Esophagus muscularis mucosa (tissue), 4 donors: ENCODE data around the gene SLC35B2.

Source experiments
- CTCF ChIP-seq, 3 experiments: fragments of 200-600 bp in 2 of 3; fragments of 450-650 bp in 1 of 3; sonication (generic) in 2 of 3; IDR thresholded peaks; one replicate each; pipeline ENCODE4 v1.5.1; 2017 to 2019; ENCODE audit warnings: antibody characterized with exemption in 3 of 3, mild to moderate bottlenecking in 2 of 3, moderate library complexity in 1 of 3
- EP300 ChIP-seq: sonication (generic); formaldehyde crosslinking; IDR thresholded peaks from one replicate; pipeline ENCODE4 v1.6.1; 2017; ENCODE audit warnings: antibody characterized with exemption
- POLR2A ChIP-seq: fragments of 450-650 bp; IDR thresholded peaks from one replicate; pipeline ENCODE4 v1.6.1; 2017; ENCODE audit warnings: antibody characterized with exemption, moderate library complexity, mild to moderate bottlenecking, low read depth
- POLR2AphosphoS5 ChIP-seq, 2 donors: sonication (generic); formaldehyde crosslinking; IDR thresholded peaks; one replicate each; pipeline ENCODE4 v1.6.1; 2017; ENCODE audit warnings: antibody characterized with exemption in 2 of 2

DNA sequence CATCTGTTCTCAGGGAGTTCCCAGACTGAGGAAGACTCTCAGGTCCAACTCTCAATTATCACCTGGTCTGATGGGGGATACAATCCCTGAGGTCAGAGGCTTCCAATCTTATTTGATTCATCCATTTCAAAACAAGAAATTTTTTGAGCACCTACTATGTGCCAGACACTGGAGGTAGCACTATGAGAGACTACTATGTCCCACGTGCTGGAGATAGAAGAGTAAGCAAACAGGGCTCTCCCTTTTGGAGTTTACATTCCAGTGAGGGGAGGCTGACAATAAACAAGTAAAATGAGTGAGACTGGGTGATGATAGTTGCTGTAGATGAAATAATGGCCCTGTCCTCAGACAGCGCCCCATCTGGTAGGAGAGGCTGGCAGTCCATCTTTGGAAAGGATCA, 29.4 kb upstream of the SLC35B2 start:
- TF ChIP-seq CTCF (IDR thresholded peaks at IDR 0.05): no peak
- TF ChIP-seq POLR2A: no peak
- no peak for TF ChIP-seq POLR2AphosphoS5 (IDR thresholded peaks at IDR 0.05)
- no peak for TF ChIP-seq EP300
